ENCODE measurements around the gene GRP. TPM values are rescaled to one million over a fixed set of nuclear protein-coding genes. Genes with fewer than 3 reads are reported as not detected.

GRP gene
- total and polyA plus RNA-seq, 2 donors (not counting 3 experiments of a cell fraction or from before 2014, with no cell fraction given), result not detected

DNA sequence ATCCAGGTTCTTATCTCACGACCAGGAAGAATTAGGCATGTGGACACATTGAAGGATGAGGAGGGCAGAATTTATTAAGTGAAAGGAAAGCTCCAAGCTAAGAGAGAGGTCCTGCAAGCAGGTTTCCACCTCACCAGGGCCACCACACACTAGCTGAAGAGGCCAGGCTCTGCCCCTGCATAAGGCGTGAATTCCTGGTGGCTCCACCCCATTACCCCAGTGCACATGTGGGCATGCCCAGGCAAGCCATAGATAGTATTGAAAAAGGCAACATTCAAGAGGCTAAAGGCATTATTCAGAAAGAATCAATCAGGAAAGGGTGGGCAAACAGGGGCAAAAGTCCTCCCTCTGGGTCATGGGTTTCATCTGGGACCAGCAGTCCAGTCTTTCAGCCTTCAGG, 30.9 kb upstream of the GRP start:
- dilution Hi-C loops (cut with MboI; ENCODE audit: extremely low pct_ligation_motif_present, low sequenced_read_pairs) (no loop called here), intact Hi-C loops (cut with micrococcal nuclease) (no loop called here)
- Histone ChIP-seq H3K27ac (ENCODE audit: insufficient read depth, low read depth, low read length) (no peak overlapping the region), H3K9me3 (replicated peaks; ENCODE audit: control insufficient read depth, insufficient read depth, low read length) (no peaks in the 10 kb centered on the region), H3K4me2 (ENCODE audit: insufficient read depth, low read length) (no peak overlapping the region), H4K20me1 (replicated peaks; ENCODE audit: control insufficient read depth, extremely low read depth, insufficient read depth, low read length) (no peaks in the 10 kb centered on the region), H3K4me1 (ENCODE audit: control insufficient read depth, extremely low read depth, insufficient read depth, low read length) (no peaks in the 10 kb centered on the region), H3K27me3 (ENCODE audit: control insufficient read depth in 2 of 2, insufficient read depth in 2 of 2, low read length in 2 of 2) (no peaks in the 10 kb centered on the region), H2AFZ (ENCODE audit: low read depth, low read length) (no peak overlapping the region), H3K79me2 (ENCODE audit: control insufficient read depth, insufficient read depth, low read length) (no peaks in the 10 kb centered on the region), H3K36me3 (ENCODE audit: control insufficient read depth in 2 of 2, extremely low read depth in 1 of 2, insufficient read depth in 2 of 2, low read length in 2 of 2) (no peaks in the 10 kb centered on the region), H3K4me3 (replicated peaks in 1 of 3; ENCODE audit: insufficient read depth in 1 of 3, low read depth in 1 of 3, low read length in 3 of 3) (no peak overlapping the region), H3K9ac (replicated peaks; ENCODE audit: extremely low read depth, insufficient read depth, low read length) (no peak overlapping the region), H3K9me1 (replicated peaks; ENCODE audit: control insufficient read depth, extremely low read depth, insufficient read depth, low read length) (no peaks in the 10 kb centered on the region)
- no TSS peak for BruUV-seq (replicated peaks)
- POLR2A ChIA-PET, result no interaction called here
- DNase-seq (ENCODE audit: low read depth, low spot score), result no peak
- no peak for FAIRE-seq
- CTCF ChIA-PET, result no interaction called here
- TF ChIP-seq JUN (IDR thresholded peaks at IDR 0.05; ENCODE audit: borderline replicate concordance, insufficient read depth, insufficient read length, low read depth) (no peak), EZH2 (IDR thresholded peaks at IDR 0.05; ENCODE audit: borderline replicate concordance, low read depth, low read length, severe bottlenecking) (no peak), POLR2AphosphoS5 (IDR thresholded peaks at IDR 0.05; ENCODE audit: insufficient read depth, low read depth, low read length) (no peak), POLR2A (IDR thresholded peaks at IDR 0.05; ENCODE audit: low read depth, low read length) (no peak), MYC (IDR thresholded peaks at IDR 0.05; ENCODE audit: low read depth, low read length) (no peak), CTCF (IDR thresholded peaks at IDR 0.05; ENCODE audit: extremely low read depth in 1 of 2, insufficient read depth in 1 of 2, low read depth in 1 of 2, low read length in 2 of 2) (no peak), GATA2 (IDR thresholded peaks at IDR 0.05; ENCODE audit: insufficient read depth, insufficient read length, low read depth, low read length) (no peak), FOS (IDR thresholded peaks at IDR 0.05; ENCODE audit: borderline replicate concordance, insufficient read depth, low read length) (no peak), MAX (IDR thresholded peaks at IDR 0.05; ENCODE audit: insufficient read depth, insufficient read length) (no peak)
